ENCODE results near the gene STAM. TPM values are rescaled to one million over a fixed set of nuclear protein-coding genes. Genes with fewer than 3 reads are reported as not detected.
"Not testable (repeated sequence)": the region's sequence is repeated elsewhere in the genome, so short reads cannot be mapped to it uniquely, and the experiment has no call there.

The STAM gene
- total RNA-seq, 2 donors from 2014 or later: 16.5 to 16.8 TPM

GRCh38 chr10:17622061-17622460, 21.9 kb upstream of the STAM start:
- Histone ChIP-seq H3K36me3 (no peaks in the 10 kb centered on the region), H3K9me3 (no peaks in the 10 kb centered on the region), H3K4me3 (no peak overlapping the region), H3K9ac (ENCODE audit: low read depth in 2 of 2, low read length in 2 of 2) (no peak overlapping the region), H3K27me3 (no peaks in the 10 kb centered on the region), H3K27ac (no peak overlapping the region), H3K4me1 (no peaks in the 10 kb centered on the region)
- DNase-seq: no peak
- no peak for TF ChIP-seq CTCF (IDR thresholded peaks at IDR 0.05)
- intact Hi-C loops (cut with DNase I): no loop called here

GRCh38 chr10:17624996-17625395, 19.0 kb upstream of the STAM start:
- H3K4me3 ChIP-seq: no peak overlapping the region
- TF ChIP-seq CTCF (IDR thresholded peaks at IDR 0.05): no peak
- no peak overlapping the region for H3K9ac ChIP-seq (ENCODE audit: low read depth in 2 of 2, low read length in 2 of 2)
- intact Hi-C loops (cut with DNase I): no loop called here
- no peak overlapping the region for H3K27ac ChIP-seq
- DNase-seq: no peak
- H3K9me3 ChIP-seq: no peaks in the 10 kb centered on the region
- no peaks in the 10 kb centered on the region for H3K27me3 ChIP-seq
- H3K4me1 ChIP-seq: no peaks in the 10 kb centered on the region
- no peaks in the 10 kb centered on the region for H3K36me3 ChIP-seq

GRCh38 chr10:17626656-17627055, 17.3 kb upstream of the STAM start:
- H3K27ac ChIP-seq: no peak overlapping the region
- intact Hi-C loops (cut with DNase I): no loop called here
- H3K9me3 ChIP-seq: no peaks in the 10 kb centered on the region
- no peak overlapping the region for H3K9ac ChIP-seq (ENCODE audit: low read depth in 2 of 2, low read length in 2 of 2)
- TF ChIP-seq CTCF (IDR thresholded peaks at IDR 0.05): no peak
- H3K27me3 ChIP-seq: no peaks in the 10 kb centered on the region
- no peak for DNase-seq
- H3K36me3 ChIP-seq: no peaks in the 10 kb centered on the region
- no peaks in the 10 kb centered on the region for H3K4me1 ChIP-seq
- H3K4me3 ChIP-seq: no peak overlapping the region

- H3K27me3 ChIP-seq; DNase-seq; H3K9ac ChIP-seq (ENCODE audit: low read depth in 2 of 2, low read length in 2 of 2); H3K4me1 ChIP-seq; H3K9me3 ChIP-seq; intact Hi-C loops (cut with DNase I); H3K4me3 ChIP-seq; H3K27ac ChIP-seq; H3K36me3 ChIP-seq: not testable (repeated sequence)
Observed at GRCh38 chr10:17632590-17632989, 11.4 kb upstream of the STAM start.

- no peak overlapping the region for H3K9ac ChIP-seq (ENCODE audit: low read depth in 2 of 2, low read length in 2 of 2)
- H3K36me3 ChIP-seq: no peaks in the 10 kb centered on the region
- no peak overlapping the region for H3K4me3 ChIP-seq
- no peaks in the 10 kb centered on the region for H3K9me3 ChIP-seq
- DNase-seq: no peak
- intact Hi-C loops (cut with DNase I): no loop called here
- H3K4me1 ChIP-seq: no peaks in the 10 kb centered on the region
- no peaks in the 10 kb centered on the region for H3K27me3 ChIP-seq
- no peak for TF ChIP-seq CTCF (IDR thresholded peaks at IDR 0.05)
- no peak overlapping the region for H3K27ac ChIP-seq
Observed at GRCh38 chr10:17633353-17633752, 10.6 kb upstream of the STAM start.

- Histone ChIP-seq H3K27me3 (no peaks in the 10 kb centered on the region), H3K27ac (no peak overlapping the region), H3K4me3 (no peak overlapping the region), H3K4me1 (peaks cover 4% of the 10 kb centered on the region), H3K36me3 (no peaks in the 10 kb centered on the region), H3K9me3 (no peaks in the 10 kb centered on the region), H3K9ac (ENCODE audit: low read depth in 2 of 2, low read length in 2 of 2) (no peak overlapping the region)
- TF ChIP-seq CTCF (IDR thresholded peaks at IDR 0.05): no peak
- intact Hi-C loops (cut with DNase I): no loop called here
- no peak for DNase-seq
Observed at GRCh38 chr10:17637869-17638268, 6.1 kb upstream of the STAM start.
